Stimulated activated CD4-positive, alpha-beta T cell treated with anti-CD3 and anti-CD28 coated beads, Interleukin-1b, Interleukin-23, amount 100 ng/mL, for 24 hours (primary cell): ENCODE data around the gene FUT7.
"Not testable (repeated sequence)": the region's sequence is repeated elsewhere in the genome, so short reads cannot be mapped to it uniquely, and the experiment has no call there.

Experiments used
- DNase-seq, 4 experiments: peaks; one replicate each; pipeline ENCODE4 v3.0.0-alpha.2; 2020; ENCODE audit warnings: low read depth in 4 of 4, low spot score in 1 of 4

Gene FUT7

DNA sequence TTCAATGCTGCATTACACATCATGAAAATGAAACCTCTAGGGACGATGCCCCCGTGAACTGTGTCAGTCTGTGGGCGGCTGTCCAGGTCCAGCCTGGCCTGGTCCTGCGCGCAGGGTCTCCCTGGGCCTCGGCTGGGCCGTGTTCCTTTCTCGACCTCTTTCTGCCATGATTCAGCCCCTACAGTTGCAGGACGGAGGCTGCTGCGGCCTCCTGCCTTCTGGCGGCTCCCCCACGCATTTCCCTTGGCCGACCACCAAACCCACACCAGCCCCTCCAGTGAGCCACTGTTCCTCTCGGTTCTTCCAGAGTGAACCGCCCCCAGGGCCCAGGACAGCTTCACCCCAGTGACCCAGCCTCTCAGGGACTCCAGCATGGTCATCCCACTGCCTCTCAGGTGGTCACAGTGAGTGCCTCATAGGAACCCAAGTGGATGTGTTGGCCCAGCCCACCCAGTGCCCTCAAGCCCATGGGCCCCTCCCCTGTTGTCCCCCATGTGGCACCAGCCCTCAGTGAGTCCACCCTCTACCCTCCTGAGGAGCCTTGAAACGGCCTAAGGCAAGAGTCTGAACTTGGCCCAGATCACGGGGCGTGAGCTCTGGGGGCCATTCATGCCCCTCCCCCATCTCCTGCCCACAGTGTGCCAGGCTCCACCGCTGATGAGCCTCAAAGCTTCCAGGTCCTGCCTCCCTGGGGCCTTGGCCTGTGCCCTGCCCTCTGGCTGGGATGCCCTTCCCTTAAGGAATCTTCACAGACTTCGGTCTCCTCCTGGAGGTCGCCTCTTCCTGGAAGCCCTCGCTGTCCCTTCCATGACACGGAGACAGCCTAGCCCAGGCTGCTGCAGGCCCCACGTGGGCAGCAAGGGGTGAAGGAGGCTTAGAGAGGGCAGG is 25.5 kb downstream of the FUT7 start:
- DNase-seq, result no peak

DNA sequence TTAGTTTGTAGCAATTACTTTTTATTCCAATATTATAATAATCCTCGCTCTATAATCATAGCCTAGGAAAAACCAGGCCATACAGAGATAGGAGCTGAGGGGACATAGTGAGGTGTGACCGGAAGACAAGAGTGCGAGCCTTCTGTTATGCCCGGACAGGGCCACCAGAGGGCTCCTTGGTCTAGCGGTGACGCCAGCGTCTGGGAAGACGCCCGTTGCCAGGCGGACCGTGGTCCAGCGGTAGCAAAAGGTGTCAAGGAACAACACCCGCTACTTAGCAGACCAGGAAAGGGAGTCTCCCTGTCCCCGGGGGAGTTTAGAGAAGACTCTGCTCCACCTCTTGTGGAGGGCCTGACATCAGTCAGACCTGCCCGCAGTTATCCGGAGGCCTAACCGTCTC is 27.6 kb downstream of the FUT7 start:
- DNase-seq, result not testable (repeated sequence)

GRCh38 chr9:137002646-137003041 is 29.2 kb downstream of the FUT7 start:
- no peak for DNase-seq

GRCh38 chr9:137001857-137002645 is 29.8 kb downstream of the FUT7 start:
- DNase-seq, result no peak

DNA sequence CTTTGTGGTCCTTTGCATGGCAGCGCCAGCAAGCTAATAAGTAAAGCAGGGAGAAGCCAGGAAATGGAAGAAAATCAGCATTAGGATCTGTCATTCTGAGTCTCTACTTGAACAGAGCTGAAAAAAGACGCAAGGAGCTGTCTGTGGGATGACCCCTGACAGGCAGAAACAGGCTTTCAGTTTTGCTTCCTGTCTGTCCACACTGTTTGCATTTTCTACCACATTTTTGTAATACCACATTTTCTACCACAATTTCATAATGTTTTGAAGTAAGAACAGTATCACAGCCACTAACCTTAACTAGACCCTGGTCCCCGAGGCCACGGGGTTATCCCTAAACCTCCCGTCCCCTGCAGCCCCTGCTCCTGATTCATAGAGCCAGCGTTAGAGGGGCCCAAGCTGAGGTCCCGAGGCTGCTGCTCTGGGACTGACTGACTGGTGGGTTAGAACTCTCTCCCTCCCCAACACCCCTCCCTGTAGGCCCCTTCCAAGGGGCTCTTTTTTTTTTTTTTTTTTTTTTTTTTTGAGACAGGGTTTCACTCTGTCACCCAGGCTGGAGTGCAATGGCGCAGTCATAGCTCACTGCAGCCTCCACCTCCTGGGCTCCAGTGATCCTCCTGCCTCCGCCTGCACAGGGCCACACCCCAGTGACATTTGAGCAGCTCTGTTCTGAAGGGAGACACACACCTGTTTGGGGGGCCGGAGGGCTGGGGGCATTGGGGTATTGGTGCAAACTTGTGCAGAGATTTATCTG is 31.5 kb downstream of the FUT7 start:
- DNase-seq, result no peak

DNA sequence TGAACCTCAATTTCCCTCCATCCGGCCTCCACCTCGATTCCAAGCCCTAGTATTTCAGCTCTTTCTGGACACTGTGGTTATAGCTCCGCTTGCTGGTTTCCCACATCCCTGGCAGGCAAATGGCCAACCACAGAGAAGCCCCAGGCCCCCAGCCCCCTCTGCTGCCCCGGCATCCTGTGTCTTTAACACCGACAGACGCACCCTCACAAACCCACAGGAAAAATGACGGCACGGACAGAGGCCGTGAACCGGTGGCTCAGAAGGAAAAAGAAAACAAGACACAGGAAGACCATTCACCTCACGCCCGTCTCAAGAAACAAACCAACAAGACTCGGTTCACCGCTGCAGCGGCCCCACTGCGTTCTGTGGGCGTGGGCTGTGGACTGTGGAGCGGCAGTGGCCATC is 34.1 kb downstream of the FUT7 start:
- no peak for DNase-seq

- no peak for DNase-seq
Measured at GRCh38 chr9:136997371-136997770, 34.5 kb downstream of the FUT7 start.

- no peak for DNase-seq
Measured at GRCh38 chr9:136996361-136997292, 35.3 kb downstream of the FUT7 start, which contains the start of gene CLIC3. Gene CLIC3 (minus strand): TSS chr9:136996568. CDS start chr9:136996543, 25 bp downstream.

- DNase-seq, result no peak
Measured at GRCh38 chr9:136995772-136996311, 36.0 kb downstream of the FUT7 start.

DNA sequence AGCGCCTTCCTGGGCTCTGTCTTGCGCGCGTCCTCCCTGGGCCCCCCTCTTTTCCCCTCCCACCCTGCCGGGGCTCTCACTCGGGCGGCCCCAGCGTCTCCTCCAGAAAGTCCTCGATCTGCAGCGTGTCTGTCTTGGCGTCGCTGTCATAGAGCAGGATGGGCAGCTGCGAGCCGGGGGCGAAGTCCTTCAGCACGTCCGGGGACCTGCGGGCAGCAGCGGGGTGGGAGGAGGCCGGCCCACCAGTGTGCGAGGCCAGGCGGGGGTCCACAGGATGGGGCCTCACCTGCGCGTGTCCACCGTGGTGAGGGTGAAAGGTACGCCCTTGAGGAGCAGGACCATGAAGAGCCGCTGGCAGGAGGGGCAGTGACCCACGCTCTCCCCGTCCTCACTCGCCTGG is 36.5 kb downstream of the FUT7 start:
- DNase-seq, result no peak

DNA sequence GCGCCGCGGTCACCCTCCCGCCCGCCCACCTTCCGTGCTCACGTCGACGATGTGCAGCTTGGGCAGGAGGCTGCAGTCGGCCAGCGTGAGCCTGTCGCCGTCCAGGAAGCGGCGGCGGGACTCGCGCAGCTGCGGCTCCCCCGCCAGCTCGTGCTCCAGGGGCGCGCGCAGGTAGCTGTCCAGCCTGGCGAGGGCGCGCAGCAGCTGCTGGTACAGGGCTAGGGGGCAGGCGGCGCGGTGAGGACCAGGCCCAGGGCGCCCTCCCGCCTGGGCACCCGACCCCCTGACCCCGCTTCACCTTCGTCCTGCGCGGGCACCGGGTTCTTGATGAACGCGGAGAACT is 37.0 kb downstream of the FUT7 start:
- DNase-seq, result no peak

- DNase-seq, result no peak
Measured at GRCh38 chr9:136994180-136994887, 37.6 kb downstream of the FUT7 start.

- no peak for DNase-seq
Measured at GRCh38 chr9:136992819-136993369, 39.0 kb downstream of the FUT7 start.

DNA sequence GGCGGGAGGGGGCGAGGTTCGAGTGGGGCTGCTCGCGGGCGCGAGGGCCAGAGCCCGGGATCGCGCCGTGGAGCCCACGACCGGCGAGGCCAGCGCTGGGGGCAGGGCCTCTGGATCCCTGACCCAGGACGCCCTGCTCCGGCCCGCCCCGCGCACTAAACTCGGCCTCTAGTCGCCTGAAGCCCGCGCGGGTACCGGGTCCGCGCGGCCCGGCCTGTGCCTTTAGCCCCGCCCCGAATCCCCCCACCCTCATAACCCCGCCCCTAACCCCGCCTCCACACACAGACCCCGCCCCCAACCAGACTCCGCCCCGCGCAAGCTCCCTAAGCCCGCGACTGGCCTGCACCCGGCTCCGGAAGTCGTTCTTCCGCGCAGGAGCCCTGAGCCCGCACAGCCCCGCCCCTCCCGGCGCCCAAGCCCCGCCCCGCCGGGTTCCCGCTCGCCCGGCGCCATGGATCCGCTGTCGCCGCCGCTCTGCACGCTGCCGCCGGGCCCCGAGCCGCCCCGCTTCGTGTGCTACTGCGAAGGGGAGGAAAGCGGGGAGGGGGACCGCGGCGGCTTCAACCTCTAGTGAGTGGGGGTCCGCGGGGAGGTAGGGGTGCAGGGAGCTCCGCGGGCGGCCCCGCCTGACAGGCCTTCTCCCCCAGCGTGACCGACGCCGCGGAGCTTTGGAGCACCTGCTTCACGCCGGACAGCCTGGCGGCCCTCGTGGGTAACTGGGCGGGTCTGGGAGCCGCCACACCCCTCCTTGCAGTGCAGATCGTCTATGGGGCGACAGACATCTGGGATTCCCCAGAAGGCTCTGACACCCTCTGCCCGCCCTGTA is 39.7 kb downstream of the FUT7 start, which contains the start of gene PAXX:
Gene PAXX (plus strand): TSS at position 430 of the 826 bp plus-strand sequence. CDS start 22 bp downstream, at position 452.
- peak; percentile 91 to 96 (median 94) for DNase-seq

DNA sequence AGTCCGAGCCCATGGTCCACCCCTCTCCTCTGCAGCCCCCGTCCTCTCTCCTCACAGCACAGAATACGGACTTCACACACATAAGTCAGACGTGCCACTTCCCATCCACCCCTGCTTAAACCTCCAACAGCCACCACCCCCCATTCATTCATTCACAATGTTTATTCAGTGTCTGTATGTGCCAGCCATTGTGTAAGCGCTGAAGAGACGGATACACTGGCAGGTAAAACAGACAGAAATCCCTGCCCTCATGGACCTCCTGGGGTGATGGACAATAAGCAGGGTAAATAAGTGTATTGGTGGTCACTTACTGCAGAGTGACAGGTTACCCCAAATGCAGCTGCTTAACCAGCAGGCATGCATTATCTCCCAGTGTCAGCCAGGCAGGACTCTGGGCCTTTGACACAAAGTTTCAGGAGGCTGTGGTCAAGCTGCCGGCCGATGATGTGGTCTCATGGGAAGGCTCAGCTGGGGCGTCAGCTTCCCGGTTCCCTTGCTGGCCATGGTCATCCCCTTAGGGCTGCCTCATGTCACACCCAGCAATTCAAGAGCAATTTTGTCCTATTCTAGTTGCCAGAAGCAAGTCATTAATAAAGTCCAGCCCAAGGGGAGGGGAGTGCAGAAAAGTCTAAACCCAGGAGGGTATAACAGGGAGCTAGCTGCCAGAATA is 41.5 kb downstream of the FUT7 start:
- no peak for DNase-seq

- DNase-seq, result no peak
Measured at GRCh38 chr9:136988872-136989271, 43.0 kb downstream of the FUT7 start.

GRCh38 chr9:136985853-136986252 is 46.0 kb downstream of the FUT7 start:
- no peak for DNase-seq
